GM18873 (cell line): ENCODE results near the gene CYP2B6.
"Not testable (repeated sequence)": the region's sequence is repeated elsewhere in the genome, so short reads cannot be mapped to it uniquely, and the experiment has no call there.

Source experiments
- ATAC-seq: cut with Tn5 transposase; IDR thresholded peaks from one replicate; pipeline ENCODE4 v1.9.1; 2021; ENCODE audit warnings: mild to moderate bottlenecking, moderate library complexity, moderate number of reproducible peaks; ENCODE audit not compliant: unreplicated experiment, low FRiP score

The CYP2B6 gene

GRCh38 chr19:40990972-40991381 lies at the start of gene CYP2B6:
TSS of gene CYP2B6 (plus strand) at chr19:40991282. CDS start at chr19:40991306, 24 bp downstream.
- ATAC-seq: no peak

GRCh38 chr19:40941481-40942219 lies 49.4 kb upstream of the CYP2B6 start:
- no peak for ATAC-seq

GRCh38 chr19:40945645-40946044 lies 45.4 kb upstream of the CYP2B6 start:
- no peak for ATAC-seq

GRCh38 chr19:40947114-40947513 lies 44.0 kb upstream of the CYP2B6 start:
- no peak for ATAC-seq

- no peak for ATAC-seq
Observed at GRCh38 chr19:40947573-40947972, 43.5 kb upstream of the CYP2B6 start.

- ATAC-seq: no peak
Observed at GRCh38 chr19:40948580-40949299, 42.3 kb upstream of the CYP2B6 start.

- no peak for ATAC-seq
Observed at GRCh38 chr19:40954573-40954972, 36.5 kb upstream of the CYP2B6 start.

- ATAC-seq: no peak
Observed at GRCh38 chr19:40959338-40959737, 31.7 kb upstream of the CYP2B6 start.

- ATAC-seq: no peak
Observed at GRCh38 chr19:40960062-40960685, 30.9 kb upstream of the CYP2B6 start.

- no peak for ATAC-seq
Observed at GRCh38 chr19:40960780-40961179, 30.3 kb upstream of the CYP2B6 start.

GRCh38 chr19:40962460-40962961 lies 28.6 kb upstream of the CYP2B6 start:
- ATAC-seq: no peak

GRCh38 chr19:40964361-40964760 lies 26.7 kb upstream of the CYP2B6 start:
- ATAC-seq: not testable (repeated sequence)

GRCh38 chr19:40965351-40965750 lies 25.7 kb upstream of the CYP2B6 start:
- ATAC-seq: not testable (repeated sequence)

GRCh38 chr19:40966591-40966990 lies 24.5 kb upstream of the CYP2B6 start:
- ATAC-seq: not testable (repeated sequence)

GRCh38 chr19:40968065-40968464 lies 23.0 kb upstream of the CYP2B6 start:
- not testable (repeated sequence) for ATAC-seq

- ATAC-seq: not testable (repeated sequence)
Observed at GRCh38 chr19:40969721-40970120, 21.4 kb upstream of the CYP2B6 start.

- not testable (repeated sequence) for ATAC-seq
Observed at GRCh38 chr19:40970396-40971345, 20.4 kb upstream of the CYP2B6 start.

- ATAC-seq: no peak
Observed at GRCh38 chr19:40974633-40975037, 16.4 kb upstream of the CYP2B6 start.

GRCh38 chr19:40976134-40976533 lies 14.9 kb upstream of the CYP2B6 start:
- no peak for ATAC-seq

GRCh38 chr19:40976724-40977123 lies 14.4 kb upstream of the CYP2B6 start:
- ATAC-seq: no peak
